ENCODE results near the gene PDIA4.
"Not testable (repeated sequence)": the region's sequence is repeated elsewhere in the genome, so short reads cannot be mapped to it uniquely, and the experiment has no call there.

PDIA4 gene

DNA sequence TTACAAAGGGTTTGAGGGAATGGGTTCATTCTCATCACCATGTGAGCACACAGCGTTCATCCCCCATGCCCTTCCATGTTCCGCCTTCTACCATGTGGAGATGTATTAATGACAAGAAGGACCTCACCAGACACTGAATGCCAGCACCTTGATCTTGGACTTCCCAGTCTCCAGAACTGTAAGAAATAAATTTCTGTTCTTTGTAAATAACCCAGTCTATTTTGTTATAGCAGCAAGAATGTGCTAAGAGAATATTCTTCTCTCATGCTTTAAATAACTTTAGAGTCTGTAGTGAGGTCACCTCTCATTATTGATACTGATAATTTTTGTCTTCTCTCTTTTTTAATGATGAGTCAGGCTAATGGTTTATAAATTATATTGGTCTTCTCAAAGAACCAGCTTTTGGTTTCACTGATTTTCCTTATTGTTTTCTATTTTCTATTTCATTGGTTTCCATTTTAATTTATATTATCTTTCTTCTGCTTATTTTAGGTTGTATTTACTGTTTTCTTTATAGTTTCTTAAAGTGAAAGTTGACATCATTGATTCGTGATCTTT, 3.1 kb upstream of the PDIA4 start:
- ATAC-seq, result no peak

DNA sequence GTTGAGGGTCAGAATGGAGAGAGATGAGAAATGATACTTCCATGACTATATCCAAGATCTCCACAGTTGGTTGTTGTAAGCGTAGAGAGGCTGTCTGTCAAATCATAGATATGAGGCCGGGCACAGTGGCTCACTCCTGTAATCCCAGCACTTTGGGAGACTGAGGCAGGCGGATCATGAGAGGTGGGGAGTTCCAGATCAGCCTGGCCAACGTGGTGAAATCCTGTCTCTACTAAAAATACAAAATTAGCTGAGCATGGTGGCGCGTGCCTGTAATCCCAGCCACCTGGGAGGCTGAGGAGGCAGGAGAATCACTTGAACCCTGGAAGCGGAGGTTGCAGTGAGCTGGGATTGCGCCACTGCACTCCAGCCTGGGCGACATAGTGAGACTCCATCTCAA, 2.1 kb upstream of the PDIA4 start:
- not testable (repeated sequence) for ATAC-seq

DNA sequence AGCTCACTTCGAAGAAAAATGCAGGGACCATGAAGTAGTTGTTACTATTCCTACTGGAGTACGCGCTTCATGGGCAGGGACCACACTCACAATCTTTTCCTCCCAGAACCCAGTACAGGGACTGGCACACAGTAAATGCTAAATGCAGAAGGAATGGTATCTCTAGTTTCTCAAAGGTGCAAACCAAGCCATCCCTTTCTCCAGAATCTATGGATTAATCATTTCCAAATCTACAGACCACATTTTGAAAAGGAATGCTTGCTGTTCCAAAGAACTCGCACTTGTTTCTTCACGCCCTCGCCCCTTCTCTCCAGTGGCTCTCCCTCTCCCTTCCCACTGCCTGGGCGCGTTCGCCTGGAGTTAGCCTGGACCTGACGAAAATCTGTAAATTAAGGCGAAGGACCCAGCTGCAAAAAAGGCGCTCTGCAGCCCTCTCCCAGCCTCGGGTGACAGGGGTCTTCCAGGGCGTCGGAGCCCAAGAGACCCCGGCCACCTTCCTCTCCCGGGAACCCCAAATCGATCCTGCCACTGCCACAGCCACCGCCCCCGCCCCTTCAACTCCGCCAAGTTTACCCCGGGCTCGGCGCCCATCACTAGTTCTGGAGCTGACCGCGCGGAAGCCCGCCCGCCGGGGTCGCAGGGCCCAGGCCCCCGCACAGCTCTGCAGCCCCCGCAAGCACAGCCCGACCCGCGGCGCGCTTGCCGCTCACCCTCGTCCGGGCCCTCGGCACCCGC, 527 bp downstream of the PDIA4 start:
- ATAC-seq, result no peak

DNA sequence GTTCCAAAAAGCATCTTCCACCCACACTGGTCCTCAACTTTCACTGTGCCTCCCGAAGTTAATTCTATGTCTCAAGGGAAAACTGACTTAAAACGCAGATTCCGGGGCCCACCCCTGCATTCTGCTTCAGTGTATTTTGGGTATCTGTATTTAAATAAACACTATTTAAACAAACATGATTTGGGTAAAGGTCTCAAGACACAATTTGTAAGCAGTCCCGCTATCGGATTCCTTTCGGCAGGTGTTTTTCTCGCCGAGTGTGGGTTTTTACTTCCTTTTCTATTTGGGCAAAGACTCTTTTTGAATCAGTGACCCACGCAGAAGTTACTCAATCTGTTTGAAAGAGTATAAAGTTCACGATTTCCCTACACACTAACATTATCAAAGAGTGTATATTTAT, 1.2 kb downstream of the PDIA4 start:
- ATAC-seq, result no peak

DNA sequence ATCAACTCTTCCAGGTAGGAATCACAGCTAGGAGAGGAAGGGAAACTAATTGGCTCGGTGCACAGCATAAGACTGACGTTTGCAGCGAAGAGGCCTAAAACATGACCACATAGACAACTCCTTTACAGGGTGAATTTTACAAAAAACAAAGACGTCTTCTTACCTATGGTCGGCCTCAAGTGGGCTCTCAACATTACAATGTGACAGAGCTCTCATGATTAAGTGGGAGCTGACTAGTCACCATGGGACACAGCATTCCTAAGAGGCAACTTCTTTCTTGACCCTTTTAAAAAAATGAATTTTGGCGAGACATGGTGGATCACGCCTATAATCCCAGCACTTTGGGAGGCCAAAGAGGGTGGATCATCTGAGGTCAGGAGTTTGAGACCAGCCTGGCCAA, 4.6 kb downstream of the PDIA4 start:
- ATAC-seq, result no peak

DNA sequence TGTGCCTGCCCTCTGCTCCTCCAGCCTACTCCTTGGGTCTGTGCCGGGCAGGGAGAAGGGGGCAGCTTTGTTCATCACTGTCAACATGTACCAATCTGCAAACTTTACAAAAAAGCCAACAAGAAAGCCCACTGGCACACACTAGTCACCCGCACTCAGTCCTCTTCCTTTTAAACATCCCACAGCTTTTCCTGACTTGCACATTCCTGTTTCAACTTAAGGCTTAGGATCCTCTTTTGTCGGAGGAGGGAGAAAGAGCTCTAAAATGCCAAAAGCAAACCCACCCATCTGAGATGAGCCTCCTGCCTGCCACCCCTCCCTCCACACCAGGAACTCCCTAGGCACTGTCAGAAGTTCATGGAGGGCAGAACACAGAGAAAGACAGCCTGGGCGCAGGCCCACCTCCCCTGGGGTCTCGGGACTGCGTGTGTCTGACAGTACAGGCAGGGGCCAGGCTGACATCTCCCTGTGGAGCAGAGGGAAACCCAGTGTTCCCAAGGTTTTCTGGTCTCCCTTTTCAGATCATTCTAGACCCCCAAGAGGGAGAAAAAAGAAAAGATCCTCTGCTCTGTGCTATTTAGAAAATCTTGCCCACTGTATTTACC, 5.4 kb downstream of the PDIA4 start:
- no peak for ATAC-seq

DNA sequence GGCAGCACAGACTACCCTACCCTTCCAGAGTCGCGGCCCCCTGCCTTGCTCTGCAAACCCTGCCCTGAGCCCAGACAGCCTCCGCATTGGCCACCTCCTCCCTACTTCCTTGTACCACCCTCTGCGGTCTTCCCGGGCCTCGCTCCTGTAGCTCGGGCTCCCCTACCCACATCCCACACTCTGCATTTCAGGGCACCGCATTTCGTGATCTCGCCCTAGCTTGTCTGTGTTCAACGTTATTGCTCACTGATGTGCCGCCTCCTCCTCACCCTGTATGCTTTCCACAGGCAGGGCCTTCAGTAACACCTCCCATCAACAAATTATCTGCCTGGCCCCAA, 6.6 kb downstream of the PDIA4 start:
- no peak for ATAC-seq

DNA sequence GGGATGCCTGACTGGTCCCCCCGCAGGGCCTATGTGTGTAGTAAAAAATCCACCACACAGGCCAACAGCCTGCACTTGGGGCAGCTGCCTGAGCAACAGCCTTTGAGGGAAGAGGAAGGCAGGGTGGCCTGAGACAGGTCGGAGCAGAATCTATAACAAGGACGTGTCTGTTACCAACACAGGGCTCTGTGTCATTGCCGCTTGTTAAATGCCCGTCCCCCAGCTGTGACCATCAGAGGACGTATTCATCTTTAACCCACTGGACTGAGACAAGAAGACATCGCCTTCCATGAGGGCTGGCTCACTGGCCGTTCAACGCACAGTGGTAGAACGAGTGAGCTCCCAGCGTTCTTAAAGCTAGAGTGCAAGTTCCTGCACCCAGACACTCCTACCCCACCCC, 7.8 kb downstream of the PDIA4 start:
- no peak for ATAC-seq

DNA sequence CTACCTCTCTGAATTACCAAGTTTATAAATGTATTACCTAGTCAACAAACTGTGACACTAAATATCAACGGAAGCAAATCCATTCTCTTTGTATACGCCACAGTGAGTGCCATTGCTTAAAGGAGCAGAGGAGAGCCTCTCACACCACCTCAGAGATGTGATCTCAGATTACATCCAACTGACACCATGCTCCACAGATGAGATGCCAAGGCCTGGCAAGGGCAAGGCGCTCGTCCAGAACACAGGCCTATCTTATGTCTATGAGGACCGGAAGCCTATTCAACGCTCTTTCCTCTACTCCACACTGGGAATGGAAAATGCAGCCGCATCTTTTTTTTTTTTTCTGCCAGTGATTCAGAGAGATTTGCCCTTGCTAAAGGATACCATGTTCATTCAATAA, 11.4 kb downstream of the PDIA4 start:
- no peak for ATAC-seq

DNA sequence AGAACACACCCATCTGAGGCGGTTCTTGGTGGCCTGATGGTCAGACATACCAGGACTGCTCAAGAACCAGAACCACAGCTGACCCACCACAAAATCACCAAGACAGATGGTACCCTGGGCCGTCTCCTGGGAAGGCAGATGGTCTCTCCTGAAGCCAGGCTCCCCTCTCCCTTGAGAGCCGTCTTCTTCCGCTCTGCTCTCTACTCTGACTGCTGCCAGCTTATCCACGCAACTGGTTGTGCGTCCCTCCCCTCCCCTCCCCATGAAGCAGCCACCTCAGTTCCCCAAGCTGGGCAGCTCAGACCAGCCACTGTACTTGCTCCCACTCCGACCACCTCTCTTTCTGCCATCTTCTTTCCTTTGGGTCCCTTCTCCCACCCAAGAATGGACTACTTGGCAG, 14.0 kb downstream of the PDIA4 start:
- ATAC-seq, result no peak

DNA sequence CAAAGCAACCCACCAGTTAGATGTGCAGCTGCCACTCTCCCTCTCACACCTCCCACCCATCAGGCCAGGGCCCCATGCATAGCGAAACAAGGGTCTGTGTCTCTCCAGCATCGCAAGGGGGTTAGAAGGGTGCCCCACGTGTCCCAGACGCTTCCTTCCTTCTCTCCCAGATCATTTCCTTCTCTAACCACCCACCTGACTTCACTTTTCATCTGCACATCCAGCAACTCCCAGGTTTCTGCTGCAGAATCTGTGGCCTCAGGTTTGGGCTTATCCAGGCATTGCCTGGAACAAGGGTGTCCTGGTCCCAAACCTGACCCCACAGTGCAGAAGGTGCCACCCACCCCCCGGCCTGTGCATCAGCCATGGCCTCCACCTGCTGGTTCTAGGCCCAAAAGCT, 14.4 kb downstream of the PDIA4 start:
- ATAC-seq, result no peak

DNA sequence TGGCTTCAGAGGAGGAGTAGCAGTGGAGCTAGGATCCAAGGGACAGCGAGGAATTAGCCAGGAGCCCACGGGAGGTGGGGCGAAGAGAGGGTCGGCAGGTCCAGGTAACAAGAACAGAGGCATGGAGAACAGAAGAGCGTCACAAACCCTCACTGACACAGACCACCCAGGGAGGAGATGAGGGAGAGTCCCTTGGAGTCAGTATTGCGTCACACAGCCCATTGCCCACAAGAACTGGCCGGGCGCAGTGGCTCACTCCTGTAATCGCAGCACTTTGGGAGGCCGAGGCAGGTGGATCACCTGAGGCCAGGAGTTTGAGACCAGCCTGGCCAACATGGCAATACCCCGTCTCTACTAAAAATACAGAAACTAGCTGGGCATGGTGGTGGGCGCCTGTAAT, 15.6 kb downstream of the PDIA4 start:
- ATAC-seq, result not testable (repeated sequence)

DNA sequence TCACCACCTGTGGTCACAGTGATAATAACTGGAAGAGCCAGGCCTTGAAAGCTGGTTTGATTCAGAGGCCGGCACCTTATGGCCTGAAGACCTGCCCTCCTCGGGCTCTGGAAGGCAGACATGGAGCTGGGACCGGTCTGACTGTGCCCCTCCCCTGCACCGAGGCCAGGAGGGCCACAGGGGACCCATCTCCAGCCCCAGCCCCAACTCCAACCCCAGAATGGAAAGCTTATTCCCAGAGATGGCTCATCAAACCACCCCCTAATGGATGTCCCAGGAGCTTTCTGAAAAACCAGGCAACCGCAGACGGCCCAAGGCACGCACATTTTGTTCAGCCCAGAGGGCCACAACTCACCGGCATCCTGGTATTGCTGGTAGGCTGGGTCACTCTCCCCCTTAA, 16.8 kb downstream of the PDIA4 start:
- ATAC-seq, result no peak

DNA sequence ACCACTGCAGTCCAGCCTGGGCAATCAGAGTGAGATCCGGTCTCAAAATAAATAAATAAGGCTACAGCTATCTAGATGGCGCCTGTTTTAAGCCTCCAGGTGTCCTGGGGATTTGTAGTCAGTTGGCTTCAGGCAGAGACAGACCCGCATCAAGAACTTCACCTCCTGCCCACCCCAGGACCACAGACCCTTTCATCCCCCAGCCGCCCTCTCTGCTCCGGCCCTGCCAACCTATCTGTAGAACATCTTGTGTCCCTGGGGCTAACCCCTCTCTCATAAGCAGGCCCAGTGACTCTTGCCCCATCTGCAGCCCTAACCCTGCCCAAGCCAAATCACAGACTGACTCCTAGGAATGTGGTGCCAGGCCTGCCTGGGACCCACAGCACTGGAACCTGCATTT, 17.9 kb downstream of the PDIA4 start:
- no peak for ATAC-seq

DNA sequence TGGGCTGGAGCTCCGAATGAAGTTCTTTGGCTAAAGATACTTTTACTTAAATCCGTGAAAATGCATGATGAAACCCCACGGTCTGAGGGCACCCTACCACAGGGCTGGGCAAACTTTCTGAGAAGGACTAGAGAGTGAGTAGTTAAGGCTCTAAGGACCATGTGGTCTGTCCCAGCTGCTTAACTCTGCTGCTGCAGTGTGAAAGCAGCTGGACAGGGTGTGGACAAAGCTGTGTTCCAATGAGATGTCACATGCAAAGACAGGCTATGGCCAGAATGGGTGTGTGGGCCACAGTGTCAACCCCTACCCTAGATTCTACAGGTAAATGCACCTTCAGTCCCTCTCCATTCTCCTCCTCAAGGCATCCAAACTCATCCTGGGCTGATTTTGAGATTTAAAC, 18.8 kb downstream of the PDIA4 start:
- no peak for ATAC-seq

DNA sequence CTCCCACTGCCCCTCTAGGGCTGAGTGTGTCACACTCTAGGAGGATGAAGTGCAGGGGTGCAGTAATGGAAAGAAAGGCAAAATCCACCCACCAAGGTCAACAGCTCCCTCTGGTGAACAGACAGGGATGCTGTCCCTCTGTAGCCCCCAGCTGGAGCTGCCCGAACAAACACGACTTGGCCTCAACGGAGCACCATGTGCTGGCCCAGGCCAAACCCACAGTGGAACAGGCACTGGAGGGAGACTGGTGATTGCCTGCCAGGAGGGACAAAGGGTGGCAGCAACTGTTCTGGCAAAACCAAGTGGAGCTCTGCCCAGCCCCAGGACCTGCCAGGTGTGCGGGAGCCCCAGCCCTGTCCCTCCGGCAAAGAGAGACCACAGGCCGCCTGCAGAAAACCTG, 20.7 kb downstream of the PDIA4 start:
- no peak for ATAC-seq

DNA sequence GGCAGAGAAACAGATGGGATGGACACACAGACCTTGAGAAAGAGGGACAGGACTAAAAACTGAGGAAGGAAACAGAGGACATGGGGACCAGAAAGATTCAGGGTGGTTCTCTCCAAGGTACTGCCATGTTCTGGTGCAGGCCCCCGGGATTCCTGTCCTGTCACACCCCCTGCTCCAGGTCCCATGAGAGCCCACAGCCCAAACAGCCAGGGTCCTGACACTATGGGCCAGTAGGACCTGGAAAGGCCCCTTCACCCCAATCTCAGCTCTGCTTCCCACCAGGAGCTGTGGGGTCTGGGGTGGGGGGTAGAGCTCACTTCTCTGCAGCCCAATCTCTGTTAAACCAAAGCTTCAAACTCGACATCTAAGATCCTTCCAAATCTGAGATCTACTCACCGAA, 21.2 kb downstream of the PDIA4 start:
- no peak for ATAC-seq

DNA sequence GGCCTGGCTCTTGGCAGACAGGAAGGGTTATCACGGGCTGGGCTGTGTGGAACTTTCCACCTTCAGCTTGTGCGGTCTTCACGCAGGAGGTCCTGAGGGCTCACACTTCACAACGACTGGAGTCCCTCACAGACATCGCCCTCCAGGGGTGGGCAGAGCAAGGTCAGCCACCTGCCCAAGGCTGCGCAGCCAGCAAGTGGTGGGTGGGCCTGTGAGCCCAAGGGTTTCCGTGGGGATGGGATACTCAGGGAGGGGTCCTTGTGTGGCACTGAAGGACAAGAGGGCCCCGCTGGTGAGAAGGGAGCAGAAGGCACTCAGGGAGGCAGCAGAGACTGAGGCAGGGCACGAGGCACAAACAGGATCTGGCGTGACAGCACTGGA, 22.0 kb downstream of the PDIA4 start:
- no peak for ATAC-seq

DNA sequence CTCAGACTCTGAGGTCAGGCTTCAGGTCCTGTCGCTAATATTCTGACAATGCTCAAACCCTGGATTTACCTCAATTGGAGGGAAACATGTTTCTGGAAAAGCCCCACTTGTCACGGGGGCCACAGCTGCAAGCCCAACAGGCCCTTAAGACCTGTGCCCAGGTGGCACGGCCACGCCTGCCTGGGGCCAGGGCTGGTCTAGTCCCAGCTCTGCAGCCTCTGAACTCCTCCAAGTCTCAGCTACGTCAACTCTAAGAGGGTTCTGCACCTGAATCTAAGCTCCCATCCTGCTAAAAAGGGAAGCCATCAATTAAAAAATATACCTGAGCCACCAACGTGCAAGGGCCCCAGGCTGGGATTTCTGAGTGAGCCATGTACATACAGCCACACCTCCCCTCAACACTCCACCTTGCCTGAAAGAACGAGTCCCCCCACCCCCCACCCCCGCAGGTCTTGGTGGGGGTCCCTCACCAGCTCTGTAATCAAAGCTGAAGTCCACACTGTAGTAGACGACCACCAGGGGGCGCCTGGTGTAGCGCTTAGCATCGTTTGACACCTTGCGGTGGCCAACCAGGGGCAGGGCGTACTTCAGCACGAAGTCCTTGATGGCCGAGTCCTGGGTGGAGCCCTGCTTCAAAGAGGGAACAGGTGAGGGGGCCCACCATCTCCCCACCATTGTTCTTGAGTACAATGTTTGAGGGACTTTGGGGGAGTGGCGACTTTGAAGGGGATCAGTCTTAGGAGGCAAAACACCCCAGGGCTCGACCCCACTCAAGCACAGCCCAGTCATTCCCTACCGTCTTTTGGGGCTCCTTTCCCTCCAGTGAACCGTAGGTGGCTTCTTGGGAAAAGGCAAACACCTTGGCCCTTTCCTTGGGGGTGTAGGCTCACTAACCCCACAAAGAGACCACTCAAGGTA, 22.6 kb downstream of the PDIA4 start:
- ATAC-seq, result peak; percentile 81 to 89

DNA sequence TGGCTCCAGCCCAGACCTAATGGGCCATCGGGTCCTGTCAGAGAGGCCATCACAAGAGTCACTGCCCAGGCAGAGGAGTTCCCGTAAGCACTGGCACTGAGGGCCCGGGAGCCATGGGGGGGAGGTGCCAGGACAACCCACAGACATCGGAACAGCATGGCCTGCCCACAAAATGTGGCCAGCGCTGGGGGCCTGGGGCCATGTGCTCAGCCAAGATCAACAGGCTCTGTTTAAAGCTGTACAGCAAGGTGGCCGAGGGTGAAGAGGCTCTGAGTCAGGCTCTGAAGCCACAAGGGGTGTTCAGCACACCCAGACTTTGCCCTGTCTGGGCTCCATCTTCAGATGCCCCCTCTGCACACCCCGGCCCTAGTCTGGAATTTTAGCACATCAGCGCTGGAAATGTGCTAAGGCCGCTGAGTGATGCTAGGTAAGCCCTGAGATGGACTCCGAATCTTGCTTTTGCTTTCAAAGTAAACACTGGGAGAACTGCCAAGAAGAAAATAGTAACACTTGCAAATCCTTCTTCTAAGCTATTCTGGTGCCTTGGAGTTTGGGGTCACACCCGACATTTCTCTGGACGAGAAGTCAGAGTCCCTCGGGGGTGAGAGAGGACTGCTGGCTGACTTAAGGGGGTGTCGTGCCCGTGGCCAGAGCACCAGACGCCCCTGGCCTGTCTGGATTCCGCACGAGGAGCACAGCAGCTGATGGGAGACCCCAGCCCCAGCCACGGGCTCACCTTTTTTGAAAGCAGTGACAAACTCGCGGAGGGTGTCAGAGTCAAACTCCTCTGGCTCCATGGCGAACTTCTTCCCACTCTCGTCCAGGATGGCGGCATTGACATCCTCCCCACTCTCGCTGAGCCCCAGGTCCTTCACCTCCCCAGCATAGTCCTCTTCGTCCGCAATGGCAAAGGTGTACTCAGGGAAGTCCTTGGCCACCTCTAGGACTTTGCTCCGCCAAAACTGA, 23.6 kb downstream of the PDIA4 start:
- ATAC-seq, result no peak

DNA sequence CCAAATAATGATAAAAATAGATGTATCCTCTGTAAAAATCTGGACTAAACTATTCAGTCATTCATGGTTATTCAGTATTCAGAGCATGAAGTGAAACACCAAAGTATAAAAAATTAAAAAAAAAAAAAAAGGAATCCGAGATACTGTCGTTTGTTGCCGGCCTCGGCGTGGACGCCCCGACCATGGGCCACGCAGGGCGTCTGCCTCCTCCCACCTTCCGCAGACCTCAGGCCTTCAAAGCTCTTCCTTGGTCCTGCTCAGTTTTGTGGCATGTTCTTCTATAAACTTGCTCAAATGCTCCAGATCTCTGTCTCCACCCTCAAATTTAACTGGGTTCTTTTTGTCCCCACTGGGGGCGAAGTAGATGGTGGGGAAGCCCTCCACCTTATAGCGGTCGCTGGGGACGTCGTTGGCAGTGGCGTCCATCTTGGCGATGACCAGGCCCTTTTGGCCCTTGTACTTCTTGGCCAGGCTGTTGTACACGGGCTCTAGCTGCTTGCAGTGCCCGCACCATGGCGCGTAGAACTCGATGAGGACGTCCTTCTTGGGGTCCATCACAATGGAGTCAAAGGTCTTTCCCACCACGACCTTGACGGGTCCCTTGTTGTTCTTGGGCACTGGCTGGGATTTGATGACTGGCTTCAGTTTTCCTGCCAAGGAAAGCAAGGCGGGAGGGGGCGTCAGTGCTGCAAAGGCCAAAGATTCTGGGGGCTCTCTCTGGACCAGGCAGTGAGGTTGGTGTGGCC, 24.6 kb downstream of the PDIA4 start:
- ATAC-seq, result no peak

DNA sequence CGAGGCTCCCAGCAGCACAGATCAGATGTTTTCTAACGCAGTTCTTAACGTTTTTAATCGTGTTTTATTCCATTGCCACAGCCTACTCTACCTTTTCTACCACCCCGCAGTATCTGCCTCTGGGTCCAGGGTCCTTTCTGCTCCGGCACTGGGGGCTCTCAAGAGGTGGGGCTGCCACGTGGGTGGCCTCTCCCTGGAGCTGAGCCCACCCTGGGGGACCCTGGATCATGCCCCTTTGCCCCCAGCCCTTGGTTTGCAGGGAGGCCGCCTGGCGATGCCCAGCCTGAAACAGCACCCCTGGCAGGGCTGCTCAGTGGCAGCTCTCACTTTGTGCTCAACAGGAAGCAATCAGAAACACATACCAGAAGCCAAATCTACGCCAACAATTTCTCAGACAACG, 25.3 kb downstream of the PDIA4 start:
- ATAC-seq, result no peak

All from activated CD4-positive, CD25-positive, alpha-beta regulatory T cell treated with anti-CD3 and anti-CD28 coated beads, Interleukin-2, amount 50 U/mL, for 24 hours (primary cell).